ENCODE results near the gene CSNK1G2.

CSNK1G2 gene

GRCh38 chr19:1918975-1919374 lies 22.0 kb upstream of the CSNK1G2 start:
- no peak for DNase-seq (ENCODE audit: low spot score)

GRCh38 chr19:1920644-1921043 lies 20.3 kb upstream of the CSNK1G2 start:
- no peak for DNase-seq (ENCODE audit: low spot score)

DNA sequence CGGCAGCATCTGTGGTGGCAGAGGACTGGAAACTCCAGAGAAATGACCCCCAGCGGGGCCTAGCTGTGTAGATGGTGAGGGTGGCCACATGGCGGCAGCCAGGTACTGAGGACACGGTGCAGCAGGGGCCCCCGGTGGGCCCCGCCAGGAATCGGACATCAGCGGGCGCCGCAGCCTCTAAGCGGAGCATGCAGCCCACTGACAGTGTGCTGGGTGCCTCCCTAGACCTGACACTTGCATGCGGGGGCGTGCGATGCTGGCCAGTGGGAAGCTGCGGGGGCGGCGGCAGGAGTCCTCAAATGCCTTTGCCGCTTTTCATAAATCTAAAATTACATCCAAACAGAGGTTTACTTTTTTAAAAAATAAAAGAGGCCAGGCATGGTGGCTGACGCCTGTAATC lies 19.6 kb upstream of the CSNK1G2 start:
- no peak for DNase-seq (ENCODE audit: low spot score)

DNA sequence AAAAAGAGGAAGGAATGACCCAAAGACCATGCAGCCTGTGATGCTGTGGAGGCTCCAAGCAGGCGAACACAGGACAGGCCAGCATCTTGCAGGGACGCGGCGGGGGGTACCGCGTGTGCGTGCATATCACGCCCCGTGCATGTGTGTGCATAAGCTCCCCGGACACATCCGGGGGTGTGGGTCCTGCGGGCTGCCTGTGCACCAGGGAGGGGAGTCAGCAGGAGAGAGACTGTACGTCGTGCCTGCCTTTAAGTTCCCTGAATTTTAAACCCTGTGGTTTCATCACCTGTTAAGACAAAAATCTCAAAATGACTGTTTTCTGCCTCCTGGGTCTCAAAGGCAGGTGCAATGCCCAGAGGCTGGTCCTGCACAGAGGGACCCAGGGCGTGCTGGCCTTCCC lies 19.1 kb upstream of the CSNK1G2 start:
- DNase-seq (ENCODE audit: low spot score), result no peak

GRCh38 chr19:1922803-1923202 lies 18.2 kb upstream of the CSNK1G2 start:
- no peak for DNase-seq (ENCODE audit: low spot score)

GRCh38 chr19:1923319-1923718 lies 17.7 kb upstream of the CSNK1G2 start:
- no peak for DNase-seq (ENCODE audit: low spot score)

GRCh38 chr19:1924320-1924961 lies 16.5 kb upstream of the CSNK1G2 start:
- no peak for DNase-seq (ENCODE audit: low spot score)

DNA sequence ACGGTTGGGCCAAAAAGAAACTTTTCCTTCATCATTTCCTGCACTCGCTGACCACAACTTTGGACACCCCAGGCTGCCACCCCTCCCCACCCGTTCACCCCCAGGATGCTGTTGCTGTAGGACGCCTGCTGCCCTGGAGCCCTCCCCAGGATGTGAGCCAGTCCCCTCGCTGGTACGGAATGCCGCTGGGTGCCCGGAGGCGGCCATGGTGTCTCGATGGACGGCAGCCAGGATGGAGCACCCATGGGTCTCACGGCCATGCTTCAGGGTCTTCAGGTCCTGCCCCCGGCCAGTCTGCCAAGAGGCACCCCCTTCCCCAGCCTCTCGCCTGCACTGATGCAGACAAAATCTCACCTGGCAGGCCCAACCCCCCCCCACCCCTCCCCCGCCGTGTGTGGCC lies 15.4 kb upstream of the CSNK1G2 start:
- no peak for DNase-seq (ENCODE audit: low spot score)

DNA sequence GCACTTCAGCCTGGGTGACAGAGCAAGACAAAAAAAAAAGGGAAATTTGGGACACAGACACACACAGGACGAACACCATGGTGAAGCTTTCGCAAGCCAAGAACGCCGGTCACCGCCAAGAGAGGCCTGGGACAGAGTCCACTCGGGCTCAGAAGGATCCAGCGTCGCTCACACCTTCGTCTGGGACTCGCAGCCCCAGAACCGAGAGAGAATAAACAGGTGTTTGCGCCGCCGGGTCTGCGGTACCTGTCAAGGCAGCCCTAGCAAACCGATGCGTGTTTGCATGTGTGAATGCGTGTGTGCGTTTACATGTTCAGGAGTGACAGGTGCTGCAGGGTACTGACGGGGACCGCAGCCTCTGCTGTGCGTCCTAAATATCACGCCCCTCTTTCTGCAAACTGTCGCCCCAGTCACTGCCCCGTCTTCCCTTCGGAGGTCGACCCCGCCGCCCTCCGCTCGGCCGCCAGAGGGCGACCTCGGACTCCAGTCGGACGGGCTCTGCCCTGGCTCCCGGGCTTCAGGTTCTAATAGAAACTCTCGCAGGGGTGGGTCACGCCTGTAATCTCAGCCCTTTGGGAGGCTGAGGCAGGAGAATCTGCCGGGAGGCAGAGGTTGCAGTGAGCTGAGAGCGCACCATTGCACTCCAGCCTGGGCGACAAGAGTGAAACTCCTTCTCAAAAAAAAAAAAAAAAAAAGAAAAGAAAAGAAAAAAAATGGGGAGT lies 11.8 kb upstream of the CSNK1G2 start:
- DNase-seq (ENCODE audit: low spot score), result peak; percentile 92

DNA sequence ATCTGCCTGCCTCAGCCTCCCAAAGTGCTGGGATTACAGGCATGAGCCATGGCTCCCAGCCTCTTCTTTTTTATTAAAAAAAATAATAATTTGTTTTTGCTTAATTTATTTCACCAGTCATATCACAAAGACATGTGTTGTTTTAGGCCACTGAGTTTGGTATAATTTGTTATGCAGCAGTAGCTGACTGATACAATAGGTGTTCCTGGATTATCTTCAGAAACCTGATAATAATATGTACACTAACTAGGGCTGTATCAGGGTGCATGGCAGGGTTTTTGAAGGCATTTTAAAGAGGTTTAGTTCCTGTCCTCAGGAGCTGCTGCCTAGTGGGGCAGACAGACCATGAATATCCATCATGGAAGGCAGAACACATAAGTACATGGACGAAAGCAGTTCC lies 9.5 kb upstream of the CSNK1G2 start:
- no peak for DNase-seq (ENCODE audit: low spot score)

GRCh38 chr19:1932395-1932794 lies 8.6 kb upstream of the CSNK1G2 start:
- no peak for DNase-seq (ENCODE audit: low spot score)

- no peak for DNase-seq (ENCODE audit: low spot score)
These were observed 7.7 kb upstream of the CSNK1G2 start for GRCh38 chr19:1933244-1933643.

- no peak for DNase-seq (ENCODE audit: low spot score)
These were observed 7.0 kb upstream of the CSNK1G2 start for GRCh38 chr19:1933942-1934341.

- DNase-seq (ENCODE audit: low spot score), result no peak
These were observed 5.3 kb upstream of the CSNK1G2 start for GRCh38 chr19:1935484-1936208.

GRCh38 chr19:1936430-1936829 lies 4.5 kb upstream of the CSNK1G2 start:
- DNase-seq (ENCODE audit: low spot score), result no peak

DNA sequence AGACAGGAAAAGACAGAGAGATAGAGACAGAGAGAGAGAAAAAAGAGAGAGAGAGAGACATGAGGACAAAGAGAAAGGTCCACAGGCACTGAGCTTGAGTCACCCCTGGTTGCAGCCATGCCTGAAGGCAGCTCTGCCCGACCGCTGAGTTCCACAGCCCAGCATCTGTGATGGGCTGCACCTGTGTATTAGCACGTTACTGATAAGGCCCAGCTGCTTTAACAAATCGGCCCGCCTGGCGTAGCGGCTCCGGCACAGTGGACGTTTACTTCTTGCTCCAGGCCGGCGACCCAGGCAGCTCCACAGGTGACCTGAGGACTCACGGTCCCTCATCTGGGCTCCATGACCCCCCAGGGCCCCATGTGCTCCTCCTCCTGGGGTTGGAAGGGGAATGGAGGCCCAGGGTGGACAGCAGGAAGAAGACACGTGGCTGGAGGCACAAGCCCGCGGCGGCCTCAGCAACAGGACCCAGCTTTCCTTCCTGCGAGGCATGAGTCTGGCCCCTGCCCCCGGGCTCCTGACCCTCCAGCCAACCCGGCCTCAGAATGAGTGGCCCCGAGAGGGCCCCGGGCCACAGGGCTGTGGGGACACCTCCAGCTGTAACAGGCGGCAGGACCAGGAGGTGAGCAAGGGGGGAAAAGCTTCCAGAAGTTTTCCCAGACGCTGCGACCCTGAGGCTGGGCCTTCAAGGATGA lies 3.9 kb upstream of the CSNK1G2 start:
- DNase-seq (ENCODE audit: low spot score), result no peak

- no peak for DNase-seq (ENCODE audit: low spot score)
These were observed 2.9 kb upstream of the CSNK1G2 start for GRCh38 chr19:1938071-1938470.

- DNase-seq (ENCODE audit: low spot score), result peak; percentile 78
These were observed 1.3 kb downstream of the CSNK1G2 start for GRCh38 chr19:1942078-1942933.

DNA sequence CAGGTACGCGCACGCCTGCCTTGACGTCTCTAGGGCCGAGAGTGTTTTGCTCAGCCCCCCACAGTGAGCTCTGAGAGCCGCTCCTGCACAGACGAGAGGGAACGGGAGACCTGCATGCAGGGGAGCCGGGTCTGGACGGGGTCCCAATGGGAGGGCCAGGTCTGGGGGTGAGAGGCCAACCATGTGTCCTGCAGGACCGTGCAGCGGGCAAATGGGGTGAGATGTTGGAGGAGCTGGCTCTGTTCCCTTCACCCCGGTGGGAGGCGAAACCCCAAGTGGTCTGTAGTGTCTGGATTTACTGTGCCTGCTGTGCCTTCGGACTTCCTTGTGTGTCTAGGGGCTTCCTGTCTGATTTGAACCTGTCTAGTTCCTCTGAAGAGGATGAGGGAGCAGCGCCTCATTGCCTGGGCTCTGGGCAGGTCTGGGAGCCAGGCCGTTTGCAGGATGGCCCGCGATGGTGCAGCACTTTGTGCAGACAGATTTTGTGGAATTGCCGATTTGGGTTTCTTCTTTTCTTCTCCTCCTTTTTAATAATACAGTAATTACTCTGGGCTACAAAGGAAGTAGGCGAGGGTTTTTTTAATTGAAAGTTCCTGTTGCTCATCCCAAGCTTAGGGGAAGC lies 2.1 kb downstream of the CSNK1G2 start:
- DNase-seq (ENCODE audit: low spot score), result no peak

- DNase-seq (ENCODE audit: low spot score), result no peak
These were observed 2.7 kb downstream of the CSNK1G2 start for GRCh38 chr19:1943661-1944087.
